ENCODE measurements around the gene SKIL.

DNA sequence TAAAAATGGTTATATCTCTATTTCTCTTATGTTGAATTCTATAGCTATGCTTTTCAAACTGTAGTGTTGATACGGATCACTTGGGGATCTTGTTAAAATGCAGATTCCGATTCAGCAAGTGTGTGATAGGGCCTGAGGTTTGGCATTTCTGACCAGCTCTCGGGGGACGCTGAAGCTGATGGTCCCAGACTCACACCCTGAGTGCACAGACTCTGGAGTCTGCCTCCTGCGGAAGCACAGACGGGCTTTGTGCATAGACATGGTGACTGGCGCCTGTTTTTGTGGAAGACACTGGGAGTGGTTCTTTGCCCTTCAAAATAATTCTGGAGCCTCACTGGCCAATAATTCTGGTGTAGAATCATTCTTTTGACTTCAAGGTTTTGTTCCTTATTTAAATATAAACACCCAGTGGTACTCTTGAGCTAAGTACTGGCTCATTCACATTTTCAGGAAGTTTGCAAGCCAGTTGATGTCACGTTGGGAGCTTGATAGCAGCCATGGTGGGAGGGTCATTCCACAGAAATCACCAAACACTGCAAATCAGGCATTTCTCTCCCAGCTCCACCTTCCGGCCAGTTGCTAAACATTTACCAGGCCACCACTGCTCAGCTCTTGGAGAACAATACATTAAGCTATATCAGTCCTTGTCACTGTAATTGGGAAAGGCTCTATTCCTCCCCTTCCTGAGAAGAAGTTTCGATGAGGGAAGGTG is 80.3 kb downstream of the SKIL start:
- TF ChIP-seq EZH2 (IDR thresholded peaks at IDR 0.05) (no peak), POLR2AphosphoS5 (IDR thresholded peaks at IDR 0.05; ENCODE audit: borderline replicate concordance, low read depth, low read length) (no peak), FOXP2 (optimal IDR thresholded peaks at IDR 0.05; ENCODE audit: control extremely low read depth, extremely low read length, insufficient read depth) (no peak)

Data from SK-N-MC (cell line).